H1 (cell line): ENCODE measurements around the gene EEF1A2. TPM values are rescaled to one million over a fixed set of nuclear protein-coding genes. Genes with fewer than 3 reads are reported as not detected.

Source experiments
- POLR2A ChIP-seq, 2 experiments: IDR thresholded peaks; 1 replicate in 1 of 2; 2 replicates in 1 of 2; pipeline ENCODE4 v1.6.1; 2011; ENCODE audit warnings: low read depth in 2 of 2, low read length in 2 of 2, mild to moderate bottlenecking in 2 of 2; ENCODE audit errors: control extremely low read depth in 1 of 2
- RNF2 ChIP-seq: fragments of 200-900, 300-1000 bp; sonication (generic); IDR thresholded peaks from 2 replicates; pipeline ENCODE4 v1.7.1; 2016; ENCODE audit warnings: borderline replicate concordance, low read depth, mild to moderate bottlenecking, antibody characterized with exemption, low read length; ENCODE audit not compliant: poor library complexity, severe bottlenecking; ENCODE audit errors: missing control alignments
- polyA plus RNA-seq, 7 experiments: library from polyadenylated mRNA; depleted of rRNA in 3 of 7; stranded (reverse) in 5 of 7; unstranded in 2 of 7; fragments of >200 nt in 5 of 7; fragments of 200-250 nt in 2 of 7; gene quantifications; 1 replicate in 5 of 7; 2 replicates in 1 of 7; 4 replicates in 1 of 7; pipeline versions ENCODE4 v1.2.1 to v1.2.3, GENCODE V29; 2011 to 2013; ENCODE audit warnings: missing spikeins in 2 of 7, mixed read lengths in 2 of 7
- total RNA-seq: library from RNA; stranded (reverse); fragmentation: NEBNext Ultra II Directional; extraction: Animal tissue kit (Norgen Biotek cat#: 25700); gene quantifications from 2 replicates; pipeline ENCODE4 v1.2.1, GENCODE V29; 2021
- TF ChIP-seq, protein P1 (sequence below): IDR thresholded peaks from 2 replicates; pipeline ENCODE4 v1.6.1; 2012; ENCODE audit warnings: inconsistent platforms

EEF1A2 gene
- total and polyA plus RNA-seq, 2 of the 8 experiments (the other 6 are each of a cell fraction or from before 2014, with no cell fraction given), result 7.4 to 25.8 TPM

DNA sequence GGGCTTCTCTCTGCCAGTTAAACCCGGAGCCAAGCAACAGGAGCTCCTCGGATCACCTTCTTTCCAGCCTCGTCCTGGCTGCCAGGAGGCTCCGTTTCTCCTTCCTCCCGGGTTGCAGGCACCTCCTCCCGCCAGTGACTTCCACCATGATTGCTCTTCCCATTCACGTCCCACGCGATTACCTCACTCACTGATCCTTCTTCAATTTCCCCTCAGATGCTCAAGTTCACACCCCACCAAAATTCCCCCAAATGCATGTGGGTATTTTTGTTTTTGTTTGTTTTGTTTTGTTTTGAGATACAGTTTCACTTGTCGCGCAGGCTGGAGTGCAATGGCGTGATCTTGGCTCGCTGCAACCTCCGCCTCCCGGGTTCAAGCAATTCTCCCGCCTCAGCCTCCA is 51.6 kb downstream of the EEF1A2 start (continued):
- TF ChIP-seq RNF2 (no peak), POLR2A (IDR thresholded peaks at IDR 0.05; ENCODE audit: control extremely low read depth in 1 of 2, low read depth in 2 of 2, low read length in 2 of 2) (no peak)
- TF ChIP-seq, protein P1, sequence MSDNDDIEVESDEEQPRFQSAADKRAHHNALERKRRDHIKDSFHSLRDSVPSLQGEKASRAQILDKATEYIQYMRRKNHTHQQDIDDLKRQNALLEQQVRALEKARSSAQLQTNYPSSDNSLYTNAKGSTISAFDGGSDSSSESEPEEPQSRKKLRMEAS, result no peak
